OCI-LY7 (cell line): ENCODE data around the gene SCFD2.

Source experiments
- EZH2phosphoT487 ChIP-seq: fragments of 200-600 bp; sonication (generic); IDR thresholded peaks from 2 replicates; pipeline ENCODE4 v1.6.1; 2018; ENCODE audit warnings: low read depth, borderline replicate concordance, mild to moderate bottlenecking, mixed run types, antibody characterized with exemption, low read length, moderate library complexity, mixed read lengths
- TF ChIP-seq, protein P1 (sequence below): fragments of 200-600 bp; sonication (generic); conservative IDR thresholded peaks from 2 replicates; pipeline ENCODE4 v1.5.1; 2014; ENCODE audit warnings: mild to moderate bottlenecking, antibody characterized with exemption, low read length, moderate library complexity, mixed read lengths

DNA sequence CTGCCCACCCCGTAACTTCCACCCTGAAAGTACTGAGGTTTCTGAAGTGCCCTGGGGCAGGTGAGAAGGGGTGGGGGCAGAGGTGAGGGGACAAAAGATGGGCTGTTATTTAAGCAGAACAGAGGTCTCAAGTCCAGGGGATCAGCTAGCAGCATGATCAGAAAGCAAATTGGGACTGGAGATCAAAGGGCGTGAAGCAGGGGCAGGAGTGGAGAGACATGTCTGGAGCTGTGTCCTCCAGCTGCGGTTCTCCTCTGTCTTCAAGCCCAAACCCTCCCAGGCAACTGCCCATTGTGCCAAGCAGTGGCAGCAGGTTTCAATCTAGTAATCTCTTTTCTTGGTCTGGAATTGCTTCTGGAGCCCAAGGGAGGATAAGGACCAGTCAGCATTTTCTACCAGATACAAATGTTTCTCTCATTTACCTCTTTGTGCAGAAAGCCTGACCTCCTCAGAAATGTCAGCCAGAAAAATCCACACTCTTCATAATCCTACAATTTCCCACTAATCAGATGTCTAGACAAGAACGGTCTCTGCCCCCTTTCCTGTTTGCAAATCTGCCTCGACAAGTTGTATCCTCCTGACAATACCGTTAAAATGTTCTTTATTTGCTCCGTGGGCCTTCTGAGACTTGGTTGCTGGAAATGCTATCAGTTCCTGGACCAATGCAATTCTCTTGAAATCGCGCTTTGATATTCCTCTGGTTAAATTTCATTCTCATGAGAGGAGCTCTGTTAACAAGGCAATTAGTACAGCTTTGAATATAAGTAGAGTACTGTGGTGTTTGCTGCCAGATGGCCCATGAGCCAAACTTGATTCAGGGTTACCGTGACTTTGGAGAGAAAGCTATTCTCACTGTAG lies 526.9 kb downstream of the SCFD2 start:
- TF ChIP-seq, protein P1, sequence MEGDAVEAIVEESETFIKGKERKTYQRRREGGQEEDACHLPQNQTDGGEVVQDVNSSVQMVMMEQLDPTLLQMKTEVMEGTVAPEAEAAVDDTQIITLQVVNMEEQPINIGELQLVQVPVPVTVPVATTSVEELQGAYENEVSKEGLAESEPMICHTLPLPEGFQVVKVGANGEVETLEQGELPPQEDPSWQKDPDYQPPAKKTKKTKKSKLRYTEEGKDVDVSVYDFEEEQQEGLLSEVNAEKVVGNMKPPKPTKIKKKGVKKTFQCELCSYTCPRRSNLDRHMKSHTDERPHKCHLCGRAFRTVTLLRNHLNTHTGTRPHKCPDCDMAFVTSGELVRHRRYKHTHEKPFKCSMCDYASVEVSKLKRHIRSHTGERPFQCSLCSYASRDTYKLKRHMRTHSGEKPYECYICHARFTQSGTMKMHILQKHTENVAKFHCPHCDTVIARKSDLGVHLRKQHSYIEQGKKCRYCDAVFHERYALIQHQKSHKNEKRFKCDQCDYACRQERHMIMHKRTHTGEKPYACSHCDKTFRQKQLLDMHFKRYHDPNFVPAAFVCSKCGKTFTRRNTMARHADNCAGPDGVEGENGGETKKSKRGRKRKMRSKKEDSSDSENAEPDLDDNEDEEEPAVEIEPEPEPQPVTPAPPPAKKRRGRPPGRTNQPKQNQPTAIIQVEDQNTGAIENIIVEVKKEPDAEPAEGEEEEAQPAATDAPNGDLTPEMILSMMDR: no peak
- no peak for TF ChIP-seq EZH2phosphoT487
